LNCaP clone FGC (cell line): ENCODE data around the gene BRF1.

Source experiments
- DNase-seq: peaks from one replicate; pipeline ENCODE4 v3.0.0-alpha.2; 2011; ENCODE audit warnings: low read depth
- H3K4me3 ChIP-seq: 2 replicates; pipeline ENCODE4 v1.5.1; 2011; ENCODE audit warnings: mild to moderate bottlenecking, low read depth, low read length, control low read depth
- TF ChIP-seq, protein P1 (sequence below): IDR thresholded peaks from 2 replicates; pipeline ENCODE4 v1.5.1; 2012; ENCODE audit warnings: mild to moderate bottlenecking; ENCODE audit not compliant: control insufficient read depth, insufficient read depth; ENCODE audit errors: extremely low read depth

The BRF1 gene

DNA sequence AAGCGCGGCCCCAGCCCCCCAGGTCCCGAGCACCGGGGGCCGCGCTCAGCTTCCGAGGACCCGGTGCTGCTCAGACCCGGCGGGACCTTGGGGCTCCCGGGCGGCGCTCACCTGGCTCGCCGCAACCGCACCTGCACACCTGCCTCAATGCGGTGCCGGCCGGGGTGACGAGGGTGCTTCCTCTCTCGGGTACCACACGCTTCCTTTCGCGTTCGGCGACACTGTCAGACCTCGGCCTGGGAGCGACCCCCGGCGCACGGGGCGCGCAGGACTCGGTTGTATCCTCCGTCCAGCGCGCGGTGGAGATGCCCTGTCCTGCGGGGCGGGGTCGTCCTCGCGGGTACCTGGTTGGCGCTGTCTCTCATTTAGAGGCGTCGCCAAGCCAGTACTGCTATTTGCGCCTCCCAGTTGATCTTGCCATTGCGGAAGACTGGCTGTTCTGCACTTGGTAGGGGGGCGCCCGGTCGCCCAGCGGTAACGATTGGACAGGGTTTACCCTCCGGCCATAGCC is 14.5 kb upstream of the BRF1 start:
- TF ChIP-seq, protein P1, sequence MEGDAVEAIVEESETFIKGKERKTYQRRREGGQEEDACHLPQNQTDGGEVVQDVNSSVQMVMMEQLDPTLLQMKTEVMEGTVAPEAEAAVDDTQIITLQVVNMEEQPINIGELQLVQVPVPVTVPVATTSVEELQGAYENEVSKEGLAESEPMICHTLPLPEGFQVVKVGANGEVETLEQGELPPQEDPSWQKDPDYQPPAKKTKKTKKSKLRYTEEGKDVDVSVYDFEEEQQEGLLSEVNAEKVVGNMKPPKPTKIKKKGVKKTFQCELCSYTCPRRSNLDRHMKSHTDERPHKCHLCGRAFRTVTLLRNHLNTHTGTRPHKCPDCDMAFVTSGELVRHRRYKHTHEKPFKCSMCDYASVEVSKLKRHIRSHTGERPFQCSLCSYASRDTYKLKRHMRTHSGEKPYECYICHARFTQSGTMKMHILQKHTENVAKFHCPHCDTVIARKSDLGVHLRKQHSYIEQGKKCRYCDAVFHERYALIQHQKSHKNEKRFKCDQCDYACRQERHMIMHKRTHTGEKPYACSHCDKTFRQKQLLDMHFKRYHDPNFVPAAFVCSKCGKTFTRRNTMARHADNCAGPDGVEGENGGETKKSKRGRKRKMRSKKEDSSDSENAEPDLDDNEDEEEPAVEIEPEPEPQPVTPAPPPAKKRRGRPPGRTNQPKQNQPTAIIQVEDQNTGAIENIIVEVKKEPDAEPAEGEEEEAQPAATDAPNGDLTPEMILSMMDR, result 0 out of 2 replicates have a peak, but pooled peaks have one; percentile 14

DNA sequence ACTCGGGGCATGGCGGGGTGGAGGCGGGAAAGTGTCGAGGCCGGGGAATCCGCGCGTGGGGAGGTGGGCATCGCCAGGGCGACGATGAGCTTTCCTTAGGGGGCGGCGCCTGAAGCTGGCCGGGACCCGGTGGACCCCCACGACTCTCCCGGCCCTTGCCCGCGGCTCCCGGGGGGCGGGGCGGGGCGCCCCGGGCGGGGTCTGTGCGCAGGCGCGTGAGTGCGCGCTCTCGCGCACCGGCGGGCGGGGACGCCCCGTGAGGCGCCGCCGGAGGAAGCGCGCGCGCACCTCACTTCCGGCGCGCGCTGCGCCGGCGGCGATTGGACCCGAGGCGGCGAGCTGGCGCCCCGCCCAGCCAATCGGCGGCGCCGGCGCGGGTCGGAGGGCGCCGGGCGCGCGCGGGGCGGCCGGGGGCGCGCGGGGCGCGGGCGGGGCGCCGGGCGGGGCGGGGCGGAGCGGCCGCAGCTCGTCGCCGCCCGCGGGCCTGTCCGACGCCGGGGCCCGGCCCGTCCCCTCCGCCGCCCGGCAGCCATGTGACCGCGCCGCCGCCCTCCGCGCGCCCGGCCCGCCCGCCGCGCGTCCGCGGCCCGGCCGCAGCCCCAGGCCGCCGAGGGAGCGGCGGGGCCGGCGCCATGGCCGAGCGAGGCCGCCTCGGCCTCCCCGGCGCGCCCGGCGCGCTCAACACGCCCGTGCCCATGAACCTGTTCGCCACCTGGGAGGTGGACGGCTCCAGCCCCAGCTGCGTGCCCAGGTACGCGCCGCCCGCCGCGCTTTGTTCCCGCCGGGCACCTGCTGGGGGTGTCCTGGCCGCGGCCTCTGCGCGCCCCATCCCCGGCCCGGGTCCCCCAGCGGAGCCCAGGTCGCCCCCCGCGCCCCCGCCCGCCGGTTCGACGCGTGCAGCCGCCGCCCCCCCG is 13.7 kb upstream of the BRF1 start, which contains the start of gene PACS2:
Gene PACS2, plus strand, starts transcription at position 462 of the 914 bp plus-strand sequence. Its CDS starts 171 bp downstream, at position 633.
- TF ChIP-seq, protein P1, result no peak
- peak within 1 kb of the TSS; percentile 74 for H3K4me3 ChIP-seq
- no peak for DNase-seq

More for the DNA sequence above, 14.5 kb upstream of the BRF1 start:
- H3K4me3 ChIP-seq, result peak overlapping the region; percentile 74
- DNase-seq, result no peak

DNA sequence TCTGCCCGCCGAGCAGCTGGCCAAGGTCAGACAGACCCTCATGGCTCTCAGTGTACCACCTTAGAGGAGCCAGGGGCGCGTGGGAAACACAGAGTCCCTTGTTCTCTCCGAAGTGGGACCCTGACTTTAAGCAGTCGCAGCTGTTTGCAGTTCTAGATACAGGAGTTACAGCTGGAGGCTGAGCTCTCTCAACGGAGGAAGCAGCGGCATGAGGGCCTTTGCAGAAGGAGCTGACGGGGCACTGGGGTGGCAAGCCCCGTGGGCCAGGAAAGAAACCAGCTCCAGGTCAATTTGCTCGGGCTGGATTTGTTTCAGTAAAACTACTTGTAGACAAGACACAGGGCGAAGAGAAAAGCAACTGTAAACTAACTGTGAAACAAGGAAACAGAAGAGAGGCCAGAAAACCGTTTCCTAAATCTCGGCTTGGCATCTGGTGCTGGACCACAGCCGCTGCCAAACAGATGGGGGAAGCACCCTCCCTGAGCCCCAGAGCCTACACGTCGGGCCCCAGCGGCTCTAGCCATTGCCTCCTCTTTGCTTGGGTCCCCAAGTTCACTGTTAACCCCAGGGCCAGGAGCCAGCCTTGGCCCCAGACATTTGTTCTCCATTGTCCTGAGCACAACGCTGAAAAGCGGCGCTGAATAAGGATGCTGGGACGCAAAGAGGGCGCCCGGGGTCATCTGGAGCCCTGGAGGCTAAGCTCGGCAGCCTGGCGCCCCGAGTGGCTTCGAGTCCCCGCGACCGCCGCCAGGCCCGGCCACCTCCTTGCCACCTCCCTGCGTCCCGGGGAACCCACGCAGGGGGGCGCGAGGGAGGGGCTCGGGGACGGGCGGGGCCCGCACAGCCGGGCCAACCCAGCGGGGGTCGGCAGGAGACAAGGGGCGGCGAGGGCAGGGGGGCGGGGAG is 12.8 kb upstream of the BRF1 start:
- TF ChIP-seq, protein P1, result no peak
- no peak for DNase-seq
- peak overlapping the region; percentile 50 for H3K4me3 ChIP-seq

DNA sequence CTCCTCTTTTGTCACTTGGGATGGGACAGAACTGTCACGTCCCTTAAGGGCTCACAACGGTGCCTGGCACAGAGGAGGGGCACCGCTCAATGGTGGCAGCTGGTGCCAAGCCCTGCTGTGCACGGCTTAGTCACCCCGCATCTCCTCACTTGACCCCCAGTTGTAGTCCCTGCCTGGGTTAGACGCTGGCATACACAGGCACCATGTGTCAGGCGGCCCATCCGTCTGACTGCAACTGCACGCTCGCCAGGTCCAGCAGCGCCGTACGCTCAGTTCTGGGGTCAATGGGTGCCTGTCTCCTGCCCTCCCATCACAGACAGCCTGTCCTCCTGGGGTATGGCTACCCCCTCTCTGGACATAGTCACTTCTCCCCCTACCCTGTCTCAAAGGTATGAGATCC is 12.2 kb upstream of the BRF1 start:
- no peak overlapping the region for H3K4me3 ChIP-seq
- TF ChIP-seq, protein P1, result no peak
- DNase-seq, result no peak

DNA sequence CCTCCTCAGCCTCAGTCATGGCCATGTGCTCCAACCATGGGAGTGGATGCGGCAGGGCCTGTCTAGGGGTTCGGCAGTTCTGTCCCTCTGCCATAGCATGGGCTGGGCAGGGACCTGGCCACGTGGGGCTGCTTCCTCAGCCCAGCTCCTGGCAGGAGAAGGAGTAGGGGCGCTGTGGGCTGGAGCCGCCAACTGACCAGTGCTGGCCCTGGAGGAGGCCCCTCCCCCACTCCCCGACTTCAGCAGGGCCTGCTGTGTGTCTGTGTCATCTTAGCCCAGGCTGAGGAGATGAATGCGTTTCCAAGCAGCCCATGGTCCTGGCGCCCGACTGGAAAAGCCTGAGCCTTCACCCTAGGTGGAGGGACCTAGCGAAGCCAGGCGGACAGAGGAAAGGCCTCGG is 11.0 kb upstream of the BRF1 start:
- no peak overlapping the region for H3K4me3 ChIP-seq
- no peak for DNase-seq
- TF ChIP-seq, protein P1, result no peak

DNA sequence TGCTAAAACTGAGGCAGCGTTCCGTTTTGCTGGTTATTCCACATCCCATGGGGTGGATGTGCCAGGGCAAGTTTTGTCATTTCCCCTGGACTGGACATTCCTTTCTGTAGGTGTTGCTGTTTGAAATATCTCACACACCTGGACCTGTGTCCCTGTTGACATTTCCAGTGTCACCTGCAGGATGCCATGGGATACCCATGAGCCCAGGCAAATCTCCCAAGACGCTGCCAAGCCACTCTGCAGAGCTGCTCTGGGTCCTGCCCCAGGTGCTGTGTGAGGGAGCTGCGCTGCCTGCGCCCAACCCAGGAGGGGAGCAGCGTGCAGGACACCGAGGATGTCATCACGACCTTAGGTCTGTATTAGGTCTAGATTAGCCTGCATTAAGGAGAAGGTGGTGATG is 8.6 kb upstream of the BRF1 start:
- no peak overlapping the region for H3K4me3 ChIP-seq
- no peak for DNase-seq
- TF ChIP-seq, protein P1, result no peak
